Stimulated activated CD8-positive, alpha-beta memory T cell treated with anti-CD3 and anti-CD28 coated beads, Interleukin-2, amount 100 ng/mL, for 48 hours (primary cell): ENCODE data around the gene HSPA2.
"Not testable (repeated sequence)": the region's sequence is repeated elsewhere in the genome, so short reads cannot be mapped to it uniquely, and the experiment has no call there.

Experiments used
- DNase-seq, 2 donors: peaks; one replicate each; pipeline ENCODE4 v3.0.0-alpha.2; 2020; ENCODE audit warnings: low read depth in 2 of 2

The HSPA2 gene

DNA sequence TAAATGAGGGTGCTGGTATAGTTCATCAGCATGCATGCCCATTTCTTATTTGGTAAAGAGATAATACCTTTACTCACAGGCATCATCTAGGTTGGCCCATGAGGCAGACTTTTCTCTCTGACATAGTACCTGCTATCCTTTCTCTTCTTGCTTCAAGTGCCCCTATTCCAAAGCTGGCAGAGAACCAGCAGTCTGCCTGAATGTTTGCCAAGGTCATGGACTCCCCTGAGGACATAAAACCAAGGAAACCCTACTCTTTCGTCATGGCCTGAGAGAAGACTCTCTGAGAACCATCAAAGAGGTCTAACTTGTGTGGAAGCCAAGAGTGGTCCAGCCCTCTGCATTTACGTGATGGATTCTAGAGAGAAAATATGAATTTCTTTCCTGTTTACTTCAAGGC, 21.1 kb downstream of the HSPA2 start:
- no peak for DNase-seq

DNA sequence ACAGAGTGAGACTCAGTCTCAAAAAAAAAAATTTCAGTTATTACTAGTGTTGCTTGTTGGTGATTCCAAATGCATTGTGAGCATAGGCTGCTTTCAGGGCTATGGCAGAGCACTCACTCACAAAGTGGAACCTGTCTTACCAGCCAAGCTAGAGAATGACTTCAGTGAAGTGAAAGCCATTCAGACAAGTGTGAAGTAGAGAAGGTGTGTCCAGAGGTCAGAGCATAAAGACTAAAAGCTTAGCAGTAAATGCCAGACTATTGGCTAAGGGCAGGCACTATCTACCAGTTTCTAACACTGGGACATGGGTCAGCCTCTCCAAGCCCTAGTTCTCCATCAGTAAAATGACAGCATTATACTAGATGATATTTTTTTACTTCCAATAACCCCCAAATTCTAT, 21.9 kb downstream of the HSPA2 start:
- DNase-seq = no peak

DNA sequence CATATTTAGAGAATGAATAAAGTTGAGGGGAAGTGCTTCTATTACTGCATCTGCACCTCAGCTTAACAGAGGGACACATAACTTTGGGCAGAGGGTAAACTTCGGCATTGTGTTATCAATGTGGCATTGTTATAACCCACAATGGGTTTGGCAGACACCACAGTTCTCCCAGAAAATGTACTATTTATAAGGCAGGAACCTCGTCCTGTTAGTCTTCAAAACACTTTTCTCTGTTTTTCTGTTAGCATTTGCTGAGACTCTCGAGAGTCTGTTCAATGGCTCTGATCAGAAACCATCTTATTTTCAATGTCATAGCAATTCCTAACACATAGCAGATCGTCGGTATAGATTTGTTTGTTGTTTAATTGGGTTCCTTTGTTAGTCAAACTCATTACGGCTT, 23.2 kb downstream of the HSPA2 start:
- no peak for DNase-seq

DNA sequence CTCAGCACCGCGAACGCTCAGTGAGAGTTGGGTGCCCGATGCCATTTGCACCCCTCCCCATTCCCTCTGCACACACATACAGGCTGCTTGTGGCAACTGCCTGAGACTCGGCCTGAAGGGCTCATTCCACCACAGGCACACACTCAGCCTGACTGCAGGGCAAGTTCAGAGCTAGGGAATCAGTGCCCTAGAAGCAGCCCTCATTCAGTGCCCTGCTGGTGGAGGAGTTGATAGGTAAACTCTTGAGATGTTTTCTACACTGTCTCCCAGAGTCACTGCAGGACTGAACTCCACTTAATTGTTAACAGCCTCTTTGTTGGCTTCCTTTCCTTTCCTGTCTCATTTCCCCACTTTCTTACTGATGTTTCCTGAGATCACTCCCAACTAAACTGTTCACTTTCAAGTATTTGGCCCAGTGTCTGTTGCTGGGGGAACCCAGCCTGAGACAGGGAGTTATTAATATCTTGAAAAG, 26.1 kb downstream of the HSPA2 start:
- DNase-seq = no peak

DNA sequence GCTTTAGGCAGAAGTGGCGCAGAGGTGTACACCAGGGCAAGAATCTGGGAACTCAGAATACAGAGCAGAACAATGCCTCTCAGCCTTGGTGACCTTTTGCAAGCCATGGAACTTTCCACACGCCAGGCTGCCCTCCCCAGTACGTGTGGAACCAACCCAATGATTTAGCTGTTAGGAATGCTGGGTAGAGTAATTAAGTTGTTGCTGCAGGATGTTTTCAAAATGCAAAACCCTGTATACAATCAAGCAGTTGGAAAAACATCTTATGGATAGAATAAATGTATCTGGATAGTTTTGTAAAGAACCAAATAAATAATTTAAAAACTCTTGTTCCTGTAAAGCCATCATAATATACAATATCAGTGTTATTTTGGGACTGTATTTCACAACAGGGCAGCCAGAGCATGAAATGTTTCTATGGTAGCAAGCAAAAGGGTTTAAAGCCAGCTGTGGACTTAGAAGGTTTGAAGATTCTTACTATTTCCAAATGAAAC, 28.6 kb downstream of the HSPA2 start:
- no peak for DNase-seq

DNA sequence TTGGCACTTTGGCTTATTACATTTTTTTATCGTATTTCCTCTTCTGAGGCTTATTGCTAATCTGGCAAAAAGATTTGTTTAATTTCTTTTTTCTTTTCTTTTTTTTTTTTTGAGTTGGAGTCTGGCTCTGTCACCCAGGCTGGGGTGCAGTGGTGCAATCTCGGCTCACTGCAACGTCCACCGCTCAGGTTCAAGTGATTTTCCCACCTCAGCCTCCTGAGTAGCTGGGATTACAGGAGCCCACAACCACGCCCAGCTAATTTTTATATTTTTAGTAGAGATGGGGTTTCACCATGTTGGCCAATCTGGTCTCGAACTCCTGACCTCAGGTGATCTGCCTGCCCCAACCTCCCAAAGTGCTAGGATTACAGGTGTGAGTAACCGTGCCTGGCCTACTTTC, 29.1 kb downstream of the HSPA2 start:
- not testable (repeated sequence) for DNase-seq

DNA sequence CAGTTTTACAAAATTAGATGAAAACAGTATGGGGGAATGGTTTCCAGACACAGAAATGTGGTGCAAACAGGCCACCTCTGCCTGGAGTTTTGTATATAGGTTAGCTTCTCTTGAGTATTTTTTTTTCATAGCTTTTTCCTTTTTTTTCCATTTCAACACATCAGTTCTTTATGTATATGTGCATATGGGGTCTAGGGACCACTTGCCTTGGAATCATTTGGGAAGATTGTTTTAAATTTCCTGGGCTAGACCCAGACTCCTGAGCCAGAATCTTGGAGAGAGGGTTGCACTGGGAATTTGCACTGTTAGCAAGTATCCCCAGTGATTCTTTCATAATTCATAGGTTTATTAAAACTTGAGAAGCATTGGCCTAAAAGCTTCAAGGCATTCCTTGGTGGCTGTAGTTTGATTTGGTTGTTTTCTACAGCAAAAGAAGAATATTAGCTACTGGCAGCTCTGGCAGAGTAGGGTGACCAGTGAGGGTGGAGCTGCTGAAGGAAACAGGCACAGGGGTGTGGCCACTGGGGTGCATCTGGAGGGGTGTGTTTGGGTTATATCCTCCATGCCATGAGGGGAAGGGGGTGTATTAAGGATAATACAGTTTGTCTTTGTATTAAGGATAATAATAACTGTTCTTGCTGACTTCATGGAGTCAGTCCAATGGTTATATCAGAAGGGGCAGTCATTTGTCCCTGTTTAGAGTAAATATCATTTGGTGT, 32.0 kb downstream of the HSPA2 start:
- DNase-seq = no peak

DNA sequence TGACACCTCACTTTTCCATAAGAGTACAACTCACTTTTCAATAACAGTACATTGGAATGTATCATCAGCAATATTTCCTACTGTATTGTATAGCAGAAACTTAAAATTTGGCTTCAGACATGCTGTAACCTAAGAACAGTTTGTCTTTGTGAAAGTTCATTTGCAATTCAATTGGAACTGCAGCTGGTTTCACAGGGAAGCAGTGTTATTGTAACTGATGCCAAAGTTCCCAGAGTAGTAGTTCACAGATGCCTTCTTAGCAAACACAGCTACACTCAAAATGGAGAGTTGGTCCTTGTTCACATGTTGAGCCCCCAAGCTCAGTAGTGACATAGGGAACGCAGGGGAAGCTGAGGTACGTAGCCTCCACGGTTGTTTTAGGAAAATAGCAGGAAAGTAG, 32.6 kb downstream of the HSPA2 start:
- no peak for DNase-seq

DNA sequence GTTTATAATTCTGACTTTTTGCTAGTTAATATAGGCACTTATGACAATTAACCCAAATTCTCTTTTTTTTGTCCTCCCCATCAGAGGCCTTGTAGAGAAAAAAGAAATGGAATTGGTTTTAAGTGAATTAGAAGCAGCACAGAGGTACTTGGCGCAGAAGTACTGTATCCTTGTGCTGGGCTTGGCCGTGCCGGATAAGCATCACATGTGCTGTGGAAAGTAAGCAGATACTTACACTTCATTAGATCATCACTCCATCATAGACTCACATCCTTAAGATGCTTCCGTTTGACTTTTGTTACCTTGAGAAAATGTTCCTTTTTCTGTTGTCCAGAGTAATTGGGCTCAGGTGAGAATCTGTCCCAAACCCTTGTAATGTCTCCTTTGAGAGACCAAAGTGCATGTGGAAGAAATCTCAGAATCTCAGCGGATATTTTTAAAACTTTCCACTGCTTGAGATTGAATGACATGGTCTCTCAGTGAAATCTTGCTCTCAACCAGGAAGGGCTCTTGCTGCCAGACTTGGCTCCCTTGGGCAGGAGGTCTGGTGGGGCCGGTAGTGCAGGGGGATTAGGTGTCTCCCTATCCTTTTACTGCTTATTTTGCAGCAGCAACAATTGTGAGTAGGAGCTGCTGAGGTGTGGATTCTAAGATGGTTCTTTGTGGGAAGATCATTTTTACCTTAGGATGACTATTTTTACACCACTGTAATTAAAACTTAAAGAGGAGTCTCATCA, 34.0 kb downstream of the HSPA2 start:
- DNase-seq = no peak

DNA sequence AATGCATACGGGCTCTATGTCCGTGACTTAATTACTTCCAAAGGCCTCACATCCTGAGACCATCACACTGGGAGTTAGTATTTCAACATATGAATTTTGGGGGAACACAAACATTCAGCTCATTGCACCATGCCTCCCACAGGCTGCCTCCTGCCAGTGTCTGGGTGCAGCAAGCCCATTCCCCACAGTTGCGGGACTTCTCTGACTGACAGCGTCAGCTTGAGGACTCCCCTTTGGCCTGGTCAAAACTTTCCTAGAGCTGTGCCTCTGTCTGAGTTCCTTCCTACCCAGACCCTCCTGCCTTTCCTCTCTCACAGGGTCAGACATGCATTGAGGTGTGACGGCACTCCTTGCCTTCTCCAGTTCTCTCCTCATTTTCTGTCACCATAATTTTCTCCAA, 36.7 kb downstream of the HSPA2 start:
- DNase-seq = no peak

DNA sequence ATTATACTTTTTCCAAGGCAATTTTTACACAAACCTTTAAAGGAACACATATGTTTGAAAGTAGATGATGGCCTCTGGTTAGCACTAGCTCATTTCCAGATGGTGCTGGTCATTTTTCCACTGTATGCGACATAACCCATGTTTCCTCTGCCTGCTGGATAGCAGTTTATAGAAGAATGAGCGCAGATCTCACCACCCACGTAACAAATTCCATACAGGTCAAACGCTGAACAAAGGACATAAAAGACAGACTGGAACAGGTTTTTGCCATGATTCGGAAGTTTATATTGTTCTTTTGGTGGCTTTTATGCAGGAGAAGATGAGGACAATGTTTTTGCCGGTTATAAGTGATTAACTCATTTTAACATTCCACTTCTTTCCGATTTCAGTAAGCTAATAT, 39.9 kb downstream of the HSPA2 start:
- DNase-seq = no peak

DNA sequence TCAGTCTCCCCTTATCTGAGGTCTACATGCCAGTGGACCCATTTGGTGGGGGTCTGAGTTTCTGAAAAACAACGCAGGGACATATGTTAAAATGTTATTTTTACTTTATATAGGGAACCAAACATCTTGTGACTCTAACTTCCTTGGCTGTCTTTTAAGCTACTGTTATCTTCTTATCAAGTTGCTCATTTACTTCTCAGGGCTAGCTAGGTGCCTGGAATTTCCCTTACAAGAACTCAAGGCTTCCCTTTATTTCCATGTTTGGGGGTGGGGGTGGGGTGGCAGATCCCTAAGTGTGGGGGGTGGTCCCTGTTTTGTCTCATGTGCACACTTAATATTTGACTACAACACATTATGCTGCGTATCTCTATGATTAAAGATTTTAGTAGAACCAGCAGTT, 40.8 kb downstream of the HSPA2 start:
- DNase-seq = no peak

DNA sequence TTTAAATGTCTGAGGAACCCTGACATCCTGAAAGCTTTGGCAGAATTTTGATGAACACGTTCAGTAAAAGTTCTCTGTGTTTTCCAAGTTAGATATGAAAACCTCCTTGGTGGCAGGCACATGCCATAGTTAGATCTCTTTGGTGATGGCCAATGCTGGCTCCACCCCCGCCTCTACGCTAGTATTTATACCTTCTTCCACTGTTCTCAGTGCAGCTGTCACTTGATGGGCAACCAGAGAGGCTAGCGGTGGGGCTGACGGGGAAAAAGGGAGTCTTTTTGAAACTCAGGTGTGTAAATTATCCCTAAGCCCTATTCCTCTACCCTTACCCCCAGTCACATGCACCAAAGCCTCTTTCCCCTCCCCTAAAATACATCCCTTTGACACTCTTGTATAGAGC, 41.3 kb downstream of the HSPA2 start:
- DNase-seq = no peak

DNA sequence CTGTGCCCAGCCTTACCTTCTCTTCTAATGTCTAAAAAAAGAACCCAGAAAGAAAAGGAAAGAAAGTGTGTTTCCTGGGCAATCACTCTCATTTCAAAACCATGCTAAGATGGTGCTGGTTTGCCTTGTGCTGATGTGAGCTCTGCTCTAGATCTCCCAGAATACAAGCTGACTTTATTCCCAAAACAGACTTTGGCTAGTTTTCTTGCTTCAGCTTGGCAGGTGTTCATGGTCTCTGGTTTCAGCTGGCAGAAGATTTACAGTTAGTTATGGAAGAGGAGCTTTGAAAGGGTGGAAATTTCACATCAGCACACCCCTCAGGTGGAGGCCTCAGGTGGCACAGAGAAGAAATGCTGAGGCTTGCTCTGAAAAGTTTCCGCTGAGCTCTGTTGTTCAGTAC, 43.6 kb downstream of the HSPA2 start:
- no peak for DNase-seq

DNA sequence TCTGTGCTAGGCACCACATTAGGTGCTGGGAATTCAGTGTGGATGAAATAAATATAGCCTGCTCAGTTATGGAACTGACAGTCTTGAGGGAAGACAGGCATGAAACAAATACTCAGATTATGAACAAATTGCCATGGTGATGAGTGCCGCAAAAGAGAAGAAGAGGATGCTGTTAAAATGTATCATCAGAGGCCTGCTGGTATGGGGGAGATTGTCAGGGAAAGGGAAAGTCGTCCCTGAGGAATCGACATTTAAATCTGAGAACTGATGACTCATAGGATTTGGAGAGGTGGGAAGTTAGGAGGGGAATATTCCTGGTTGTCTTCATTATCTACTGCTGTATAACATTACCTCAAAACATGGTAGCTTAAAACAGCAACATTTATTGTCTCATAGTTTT, 51.3 kb downstream of the HSPA2 start:
- DNase-seq = no peak
